DOHH2 (cell line): ENCODE measurements around the gene MTRFR.

Source experiments
- EZH2phosphoT487 ChIP-seq: fragments of 200-600 bp; sonication (generic); IDR thresholded peaks from 2 replicates; pipeline ENCODE4 v1.6.1; 2017; ENCODE audit warnings: borderline replicate concordance, mild to moderate bottlenecking, antibody characterized with exemption, low read length, moderate library complexity, mixed read lengths
- TF ChIP-seq, protein P1 (sequence below): fragments of 200-600 bp; sonication (generic); IDR thresholded peaks from one replicate; pipeline ENCODE4 v1.5.1; 2014; ENCODE audit warnings: antibody characterized with exemption, mild to moderate bottlenecking, low read depth, low read length; ENCODE audit not compliant: poor library complexity, severe bottlenecking

DNA sequence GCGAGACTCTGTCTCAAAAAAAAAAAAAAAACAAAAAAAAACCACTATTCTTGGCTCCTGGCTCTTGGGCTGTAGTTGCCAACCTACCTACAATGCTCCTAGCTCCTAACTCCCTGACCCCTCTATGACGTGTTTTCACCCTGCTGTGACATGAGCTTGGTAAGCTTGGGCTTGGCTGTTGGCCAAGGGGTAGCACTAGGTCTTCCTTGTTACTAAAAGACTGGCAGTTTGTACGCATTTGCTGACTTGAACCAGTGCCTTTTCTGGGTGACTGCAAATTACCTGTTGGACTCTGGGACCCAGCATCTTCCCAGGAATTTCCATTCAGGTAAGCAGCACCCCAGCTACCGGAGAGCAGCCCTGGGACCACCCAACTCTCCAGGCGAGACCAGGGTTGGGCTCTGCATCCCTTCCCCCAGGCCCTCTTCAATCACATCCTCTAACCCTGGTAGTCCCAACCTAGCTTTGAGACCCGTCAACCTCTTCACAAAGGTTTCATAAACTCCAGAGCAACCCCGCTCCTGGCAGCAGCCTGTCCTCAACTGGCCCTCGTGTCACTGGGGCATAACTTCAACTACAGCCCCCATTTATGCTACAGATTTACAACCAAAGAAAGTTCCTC, 30.1 kb downstream of the MTRFR start:
- TF ChIP-seq, protein P1, sequence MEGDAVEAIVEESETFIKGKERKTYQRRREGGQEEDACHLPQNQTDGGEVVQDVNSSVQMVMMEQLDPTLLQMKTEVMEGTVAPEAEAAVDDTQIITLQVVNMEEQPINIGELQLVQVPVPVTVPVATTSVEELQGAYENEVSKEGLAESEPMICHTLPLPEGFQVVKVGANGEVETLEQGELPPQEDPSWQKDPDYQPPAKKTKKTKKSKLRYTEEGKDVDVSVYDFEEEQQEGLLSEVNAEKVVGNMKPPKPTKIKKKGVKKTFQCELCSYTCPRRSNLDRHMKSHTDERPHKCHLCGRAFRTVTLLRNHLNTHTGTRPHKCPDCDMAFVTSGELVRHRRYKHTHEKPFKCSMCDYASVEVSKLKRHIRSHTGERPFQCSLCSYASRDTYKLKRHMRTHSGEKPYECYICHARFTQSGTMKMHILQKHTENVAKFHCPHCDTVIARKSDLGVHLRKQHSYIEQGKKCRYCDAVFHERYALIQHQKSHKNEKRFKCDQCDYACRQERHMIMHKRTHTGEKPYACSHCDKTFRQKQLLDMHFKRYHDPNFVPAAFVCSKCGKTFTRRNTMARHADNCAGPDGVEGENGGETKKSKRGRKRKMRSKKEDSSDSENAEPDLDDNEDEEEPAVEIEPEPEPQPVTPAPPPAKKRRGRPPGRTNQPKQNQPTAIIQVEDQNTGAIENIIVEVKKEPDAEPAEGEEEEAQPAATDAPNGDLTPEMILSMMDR = no peak
- TF ChIP-seq EZH2phosphoT487 = no peak
